Measurements from ENCODE around the gene ADAMTSL5. TPM values are rescaled to one million over a fixed set of nuclear protein-coding genes. Genes with fewer than 3 reads are reported as not detected.

The ADAMTSL5 gene
- total and polyA plus RNA-seq, 9 of the 15 experiments (the other 6 are each of a cell fraction or from before 2014, with no cell fraction given) = 1.0 to 11.6 (median 4.1) TPM

DNA sequence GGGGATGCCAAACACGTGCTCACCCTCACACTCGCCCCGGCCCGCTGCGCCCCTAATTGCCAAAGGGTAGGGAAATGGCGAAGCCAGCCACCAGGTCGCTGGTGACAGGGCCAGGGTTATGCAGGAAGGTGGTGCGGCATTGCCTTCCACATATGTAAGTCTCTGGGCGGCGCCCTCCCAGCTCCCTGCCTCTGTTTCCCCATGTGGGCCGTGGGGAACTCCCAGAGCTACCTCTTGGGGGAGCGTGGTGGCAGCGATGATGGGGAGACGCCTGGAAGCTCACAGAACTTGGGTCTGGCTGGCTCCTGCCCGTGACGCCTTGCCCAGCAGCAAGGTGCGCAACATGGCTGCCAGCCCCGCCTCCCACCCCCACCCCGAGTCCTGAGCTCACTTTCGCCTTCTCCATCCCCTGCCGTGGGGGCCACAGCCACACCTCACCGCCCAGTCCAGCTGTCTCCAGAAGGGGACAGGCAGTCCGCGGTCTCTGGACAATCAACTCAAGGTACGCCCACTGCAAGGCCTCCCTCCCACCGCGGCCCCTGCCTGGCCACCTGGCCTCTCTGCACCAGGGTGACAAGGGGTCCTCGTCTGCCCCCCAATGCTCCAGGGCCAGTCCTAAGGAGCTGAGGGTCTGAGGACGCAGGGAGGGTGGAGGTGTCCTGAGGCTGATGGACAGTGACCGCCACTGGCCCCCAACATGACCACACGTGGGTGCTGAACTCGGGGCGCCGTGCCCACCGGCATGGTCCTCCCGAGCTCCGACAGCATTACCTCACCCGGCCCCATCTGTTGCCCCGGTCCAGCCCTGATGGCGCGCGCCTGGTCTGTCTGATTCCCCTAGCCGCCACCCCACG is 40.4 kb downstream of the ADAMTSL5 start (continued):
- TF ChIP-seq SAP30 (IDR thresholded peaks at IDR 0.05; ENCODE audit: borderline replicate concordance, insufficient read depth, low read depth, low read length, poor library complexity, severe bottlenecking) (no peak), ZKSCAN3 (CRISPR knock-in tag; IDR thresholded peaks at IDR 0.05) (no peak), DMBX1 (CRISPR knock-in tag; IDR thresholded peaks at IDR 0.05; ENCODE audit: borderline replicate concordance) (no peak), NONO (IDR thresholded peaks at IDR 0.05; ENCODE audit: low read depth in 2 of 2, low read length in 1 of 2) (no peak), SUPT5H (IDR thresholded peaks at IDR 0.05) (peak; percentile 39; the same call in 1 of the 2 replicates), NEUROD1 (IDR thresholded peaks at IDR 0.05; ENCODE audit: borderline replicate concordance, low read depth, low read length, partially characterized antibody) (no peak), ZC3H4 (CRISPR knock-in tag; IDR thresholded peaks at IDR 0.05; ENCODE audit: borderline replicate concordance) (no peak), EGR1 (conservative IDR thresholded peaks at IDR 0.05) (no peak), WHSC1 (IDR thresholded peaks at IDR 0.05; ENCODE audit: low read length) (no peak), HMG20B (CRISPR knock-in tag; IDR thresholded peaks at IDR 0.05) (no peak), DACH1 (IDR thresholded peaks at IDR 0.05; ENCODE audit: partially characterized antibody) (no peak), PHTF2 (CRISPR knock-in tag; IDR thresholded peaks at IDR 0.05) (no peak), CBX3 (IDR thresholded peaks at IDR 0.05; ENCODE audit: borderline replicate concordance in 1 of 2, low read length in 2 of 2) (no peak), ATF7 (IDR thresholded peaks at IDR 0.05) (no peak), TAF15 (IDR thresholded peaks at IDR 0.05; ENCODE audit: low read depth, low read length) (no peak), TFAM (CRISPR knock-in tag; conservative IDR thresholded peaks at IDR 0.05) (no peak), FOXJ3 (CRISPR knock-in tag; IDR thresholded peaks at IDR 0.05) (no peak), OTX1 (CRISPR knock-in tag; IDR thresholded peaks at IDR 0.05) (no peak), KLF13 (tag; IDR thresholded peaks at IDR 0.05; ENCODE audit: borderline replicate concordance, low read depth) (no peak), BDP1 (IDR thresholded peaks at IDR 0.05; ENCODE audit: insufficient read depth, insufficient read length) (no peak), ASH1L (IDR thresholded peaks at IDR 0.05; ENCODE audit: borderline replicate concordance, low read depth, partially characterized antibody) (no peak), CBX5 (IDR thresholded peaks at IDR 0.05; ENCODE audit: borderline replicate concordance, low read depth) (no peak)
- TF ChIP-seq, protein P1, sequence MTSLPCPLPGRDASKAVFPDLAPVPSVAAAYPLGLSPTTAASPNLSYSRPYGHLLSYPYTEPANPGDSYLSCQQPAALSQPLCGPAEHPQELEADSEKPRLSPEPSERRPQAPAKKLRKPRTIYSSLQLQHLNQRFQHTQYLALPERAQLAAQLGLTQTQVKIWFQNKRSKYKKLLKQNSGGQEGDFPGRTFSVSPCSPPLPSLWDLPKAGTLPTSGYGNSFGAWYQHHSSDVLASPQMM (CRISPR knock-in tag; IDR thresholded peaks at IDR 0.05) = no peak
- TF ChIP-seq, protein P2, sequence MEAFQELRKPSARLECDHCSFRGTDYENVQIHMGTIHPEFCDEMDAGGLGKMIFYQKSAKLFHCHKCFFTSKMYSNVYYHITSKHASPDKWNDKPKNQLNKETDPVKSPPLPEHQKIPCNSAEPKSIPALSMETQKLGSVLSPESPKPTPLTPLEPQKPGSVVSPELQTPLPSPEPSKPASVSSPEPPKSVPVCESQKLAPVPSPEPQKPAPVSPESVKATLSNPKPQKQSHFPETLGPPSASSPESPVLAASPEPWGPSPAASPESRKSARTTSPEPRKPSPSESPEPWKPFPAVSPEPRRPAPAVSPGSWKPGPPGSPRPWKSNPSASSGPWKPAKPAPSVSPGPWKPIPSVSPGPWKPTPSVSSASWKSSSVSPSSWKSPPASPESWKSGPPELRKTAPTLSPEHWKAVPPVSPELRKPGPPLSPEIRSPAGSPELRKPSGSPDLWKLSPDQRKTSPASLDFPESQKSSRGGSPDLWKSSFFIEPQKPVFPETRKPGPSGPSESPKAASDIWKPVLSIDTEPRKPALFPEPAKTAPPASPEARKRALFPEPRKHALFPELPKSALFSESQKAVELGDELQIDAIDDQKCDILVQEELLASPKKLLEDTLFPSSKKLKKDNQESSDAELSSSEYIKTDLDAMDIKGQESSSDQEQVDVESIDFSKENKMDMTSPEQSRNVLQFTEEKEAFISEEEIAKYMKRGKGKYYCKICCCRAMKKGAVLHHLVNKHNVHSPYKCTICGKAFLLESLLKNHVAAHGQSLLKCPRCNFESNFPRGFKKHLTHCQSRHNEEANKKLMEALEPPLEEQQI (IDR thresholded peaks at IDR 0.05) = no peak
- TF ChIP-seq, protein P3, sequence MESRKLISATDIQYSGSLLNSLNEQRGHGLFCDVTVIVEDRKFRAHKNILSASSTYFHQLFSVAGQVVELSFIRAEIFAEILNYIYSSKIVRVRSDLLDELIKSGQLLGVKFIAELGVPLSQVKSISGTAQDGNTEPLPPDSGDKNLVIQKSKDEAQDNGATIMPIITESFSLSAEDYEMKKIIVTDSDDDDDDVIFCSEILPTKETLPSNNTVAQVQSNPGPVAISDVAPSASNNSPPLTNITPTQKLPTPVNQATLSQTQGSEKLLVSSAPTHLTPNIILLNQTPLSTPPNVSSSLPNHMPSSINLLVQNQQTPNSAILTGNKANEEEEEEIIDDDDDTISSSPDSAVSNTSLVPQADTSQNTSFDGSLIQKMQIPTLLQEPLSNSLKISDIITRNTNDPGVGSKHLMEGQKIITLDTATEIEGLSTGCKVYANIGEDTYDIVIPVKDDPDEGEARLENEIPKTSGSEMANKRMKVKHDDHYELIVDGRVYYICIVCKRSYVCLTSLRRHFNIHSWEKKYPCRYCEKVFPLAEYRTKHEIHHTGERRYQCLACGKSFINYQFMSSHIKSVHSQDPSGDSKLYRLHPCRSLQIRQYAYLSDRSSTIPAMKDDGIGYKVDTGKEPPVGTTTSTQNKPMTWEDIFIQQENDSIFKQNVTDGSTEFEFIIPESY (CRISPR knock-in tag; IDR thresholded peaks at IDR 0.05) = peak; percentile 64; the same call in 1 of the 2 replicates
